Neural cell (in vitro differentiated cells): ENCODE measurements around the gene BRF1.

Experiments
- EP300 ChIP-seq: fragments of 450-650 bp; conservative IDR thresholded peaks from 2 replicates; pipeline ENCODE4 v1.6.1; 2014; ENCODE audit warnings: antibody characterized with exemption, mild to moderate bottlenecking, moderate library complexity; ENCODE audit not compliant: poor library complexity, severe bottlenecking
- SMC3 ChIP-seq: fragments of 450-650 bp; conservative IDR thresholded peaks from 2 replicates; pipeline ENCODE4 v1.6.1; 2014; ENCODE audit warnings: antibody characterized with exemption, mild to moderate bottlenecking, moderate library complexity; ENCODE audit not compliant: poor library complexity

GRCh38 chr14:105343194-105343593 lies 42.4 kb upstream of the BRF1 start:
- no peak for TF ChIP-seq EP300
- TF ChIP-seq SMC3: no peak
